CD4-positive, alpha-beta T cell treated with Interleukin-15 for 4 hours (primary cell): Measurements from ENCODE around the gene TM4SF5.

Experiments used
- DNase-seq: peaks from one replicate; pipeline ENCODE4 v3.0.0-alpha.2; 2020; ENCODE audit warnings: low spot score

TM4SF5 gene

DNA sequence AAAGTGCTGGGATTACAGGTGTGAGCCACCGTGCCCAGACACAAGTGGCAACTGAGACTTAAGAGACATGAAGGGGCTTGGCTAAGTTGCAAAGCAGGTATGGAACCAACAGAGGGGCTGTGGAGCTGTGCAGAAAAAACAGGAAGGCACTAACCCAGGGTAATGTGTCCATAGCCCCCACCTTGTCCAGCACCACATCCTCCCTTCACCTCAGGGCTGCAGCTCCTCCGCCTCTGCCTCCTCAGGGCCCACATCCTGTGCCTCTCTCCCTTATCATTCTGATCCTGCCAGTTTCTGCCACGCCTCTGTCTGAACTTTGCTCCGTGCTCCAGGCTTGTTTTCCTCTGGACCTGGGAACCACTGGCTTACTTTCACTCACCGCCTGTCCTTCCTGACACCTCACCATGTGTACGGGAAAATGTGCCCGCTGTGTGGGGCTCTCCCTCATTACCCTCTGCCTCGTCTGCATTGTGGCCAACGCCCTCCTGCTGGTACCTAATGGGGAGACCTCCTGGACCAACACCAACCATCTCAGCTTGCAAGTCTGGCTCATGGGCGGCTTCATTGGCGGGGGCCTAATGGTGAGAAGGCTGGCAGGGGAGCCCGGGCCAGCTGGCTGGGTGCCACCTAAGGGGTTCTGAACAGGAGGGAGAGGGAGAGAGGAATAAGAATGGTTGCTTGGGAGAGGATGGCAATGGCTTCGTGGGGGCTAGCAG lies at the start of gene TM4SF5:
TM4SF5 (plus strand) TSS at position 368 of the 716 bp plus-strand sequence; CDS start at position 405, 37 bp downstream.
- no peak for DNase-seq

DNA sequence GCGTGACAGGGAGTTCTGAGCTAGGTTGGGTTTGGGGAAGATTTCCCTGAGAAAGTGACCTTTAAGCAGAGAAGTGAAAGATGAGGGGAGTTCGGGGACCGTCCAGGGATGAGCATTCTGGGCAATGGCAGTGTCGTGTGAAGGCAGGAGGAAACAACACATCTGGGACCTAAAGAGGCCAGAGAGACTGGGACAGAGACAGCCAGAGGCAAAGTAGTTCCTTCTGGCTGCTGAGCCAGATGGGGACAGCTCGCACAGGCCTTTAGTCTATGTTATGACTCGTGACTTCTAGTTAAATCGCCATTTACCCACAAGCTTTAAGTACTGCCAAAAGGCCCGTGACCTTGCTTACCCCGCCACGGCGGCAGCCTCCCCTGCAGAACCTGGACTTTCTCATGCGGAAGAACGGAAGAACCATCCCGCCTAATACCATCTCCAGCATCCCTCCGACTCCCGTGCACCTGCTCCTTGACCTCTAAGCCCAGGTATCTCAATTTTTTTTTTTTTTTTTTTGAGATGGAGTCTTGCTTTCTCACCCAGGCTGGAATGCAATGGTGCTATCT lies 48.9 kb upstream of the TM4SF5 start:
- no peak for DNase-seq

DNA sequence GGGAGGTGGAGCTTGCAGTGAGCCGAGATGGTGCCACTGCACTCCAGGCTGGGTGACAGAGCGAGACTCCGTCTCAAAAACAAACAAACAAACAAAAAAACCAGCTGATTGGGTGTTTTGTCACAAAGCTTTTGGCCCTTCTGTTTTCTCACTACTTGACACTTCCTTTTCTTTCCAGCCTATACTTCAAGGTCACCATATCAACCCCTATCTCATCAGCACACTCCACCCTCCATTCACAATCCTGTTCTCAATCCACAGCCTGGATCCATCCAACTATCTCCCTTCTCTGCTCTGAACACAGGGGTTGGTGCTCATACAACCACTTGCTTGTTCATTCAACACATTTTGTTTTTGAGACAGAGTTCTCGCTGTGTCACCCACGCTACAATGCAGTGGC lies 47.0 kb upstream of the TM4SF5 start:
- no peak for DNase-seq

- DNase-seq = no peak
Observed at GRCh38 chr17:4725646-4726310, 45.9 kb upstream of the TM4SF5 start.

DNA sequence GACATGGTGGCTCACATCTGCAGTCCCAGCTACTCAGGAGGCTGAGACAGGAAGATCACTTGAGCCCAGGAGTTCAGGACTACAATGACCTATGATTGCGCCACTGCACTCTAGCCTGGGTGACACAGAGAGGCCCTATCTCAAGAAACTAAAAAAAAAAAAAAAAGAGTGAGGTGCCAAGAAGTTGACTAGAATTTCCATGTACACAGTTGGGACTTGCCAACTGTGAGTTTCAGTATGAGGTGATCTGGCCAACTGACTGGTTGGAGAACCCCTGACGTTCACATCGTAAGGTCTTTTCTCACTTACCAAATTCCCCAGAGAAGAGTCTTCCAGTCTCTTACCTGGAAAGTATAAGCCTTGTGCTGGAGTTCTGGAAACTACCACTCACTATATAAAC lies 43.6 kb upstream of the TM4SF5 start:
- no peak for DNase-seq

DNA sequence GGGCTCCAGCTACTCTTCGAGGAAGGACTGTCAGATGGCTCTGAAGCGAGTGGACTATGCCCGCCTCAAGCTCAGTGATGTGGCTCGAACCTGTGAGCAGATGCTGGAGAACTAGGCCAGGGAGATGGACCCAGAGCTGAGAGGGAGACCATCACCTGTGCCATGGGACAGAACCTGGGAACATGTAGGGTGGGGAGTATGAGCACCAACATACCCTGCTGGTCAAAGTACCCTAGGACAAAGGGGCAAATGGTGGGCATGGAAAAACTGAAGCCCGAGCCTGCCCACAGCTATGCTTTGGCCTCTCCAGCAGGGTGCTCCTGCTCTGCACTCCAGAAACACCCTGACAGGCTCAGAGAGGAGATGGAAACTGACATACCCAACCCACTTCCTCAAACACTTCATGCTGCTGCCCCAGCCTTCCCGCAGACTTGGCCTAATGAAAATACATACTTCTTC lies 38.6 kb upstream of the TM4SF5 start:
- DNase-seq = no peak

- DNase-seq = no peak
Observed at GRCh38 chr17:4734857-4735475, 36.7 kb upstream of the TM4SF5 start.

GRCh38 chr17:4735876-4736651 lies 35.6 kb upstream of the TM4SF5 start:
- DNase-seq = no peak

DNA sequence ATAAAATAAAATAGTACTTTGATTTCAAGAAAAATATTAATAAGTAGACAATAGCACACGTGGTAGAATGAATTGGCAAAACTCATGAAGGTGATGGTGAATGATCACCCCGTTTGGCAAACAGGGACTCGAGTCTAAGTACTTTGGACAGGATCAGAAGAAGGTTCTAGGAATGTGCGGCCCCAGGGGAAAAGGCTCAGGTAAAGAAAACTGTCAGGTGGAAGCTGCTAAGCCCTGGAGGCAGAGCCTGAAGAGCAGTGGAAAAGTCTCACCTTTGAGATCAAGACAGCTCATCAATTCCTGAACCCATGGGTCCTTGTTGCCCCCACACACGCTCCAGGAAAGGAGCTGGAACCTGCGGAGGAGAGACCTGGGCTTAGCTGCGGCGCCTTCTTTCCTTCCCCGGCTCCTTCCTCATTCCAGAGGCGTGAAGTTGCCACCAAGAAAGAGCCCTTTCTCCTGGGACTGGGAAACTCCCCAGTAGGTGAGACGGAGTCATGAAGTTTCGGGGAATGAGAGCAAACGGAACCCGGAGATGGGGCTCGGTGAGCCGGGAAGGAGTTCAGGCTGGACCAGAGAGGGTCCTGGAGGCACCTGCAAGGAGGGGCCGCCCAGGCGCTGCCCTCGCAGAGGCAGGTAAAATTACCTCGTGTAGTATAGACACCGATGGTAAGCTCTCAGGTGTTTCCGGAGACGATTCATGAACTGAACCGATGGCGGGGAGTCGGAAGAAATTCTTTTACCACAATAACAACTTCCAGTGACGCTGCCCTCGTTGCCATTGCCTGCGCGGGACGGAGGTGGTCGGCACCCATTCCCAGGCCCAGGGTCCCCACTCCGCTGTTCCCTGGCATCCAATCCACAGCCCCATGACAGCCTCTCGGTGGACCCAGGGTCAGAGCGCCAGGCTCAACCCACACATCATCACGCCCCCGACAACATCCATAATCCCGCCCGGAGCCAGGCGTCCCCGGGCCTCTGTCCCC lies 33.3 kb upstream of the TM4SF5 start:
- no peak for DNase-seq

- peak; percentile 47 for DNase-seq
Observed at GRCh38 chr17:4739122-4740024, 32.3 kb upstream of the TM4SF5 start, which contains the start of the genes CXCL16 and ZMYND15. TSS of gene CXCL16 (minus strand) at chr17:4739928. CDS start at chr17:4739339, 589 bp downstream. TSS of gene ZMYND15 (plus strand) at chr17:4739833. CDS start at chr17:4740549, 716 bp downstream.

DNA sequence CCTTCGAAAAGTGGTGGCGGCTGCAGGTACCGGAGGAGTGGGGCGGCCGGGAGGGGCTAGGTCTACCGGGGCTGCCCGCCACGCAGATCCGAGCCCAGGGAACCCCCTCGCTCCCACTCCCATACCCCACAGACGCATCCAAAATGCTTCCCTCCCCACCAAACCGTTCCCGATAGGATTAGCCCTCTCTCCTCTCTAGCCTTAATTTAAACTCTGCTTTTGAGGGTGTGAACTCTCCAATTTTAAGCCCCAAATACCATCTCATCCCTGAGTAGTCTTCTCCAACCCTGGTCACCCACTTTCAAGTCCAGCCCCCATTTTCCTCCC lies 31.7 kb upstream of the TM4SF5 start:
- DNase-seq = no peak

DNA sequence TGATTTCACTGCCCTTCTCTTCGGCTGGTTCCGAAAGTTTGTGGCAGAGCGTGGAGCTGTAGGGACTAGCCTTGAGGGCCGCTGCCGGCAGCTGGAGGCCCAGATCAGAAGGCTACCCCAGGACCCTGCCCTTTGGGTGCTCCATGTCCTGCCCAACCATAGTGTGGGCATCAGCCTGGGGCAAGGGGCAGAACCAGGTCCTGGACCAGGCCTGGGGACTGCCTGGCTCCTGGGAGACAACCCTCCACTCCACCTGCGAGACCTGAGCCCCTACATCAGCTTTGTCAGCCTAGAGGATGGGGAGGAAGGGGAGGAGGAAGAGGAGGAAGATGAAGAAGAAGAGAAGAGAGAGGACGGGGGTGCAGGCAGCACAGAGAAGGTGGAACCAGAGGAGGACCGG lies 31.1 kb upstream of the TM4SF5 start:
- DNase-seq = no peak

DNA sequence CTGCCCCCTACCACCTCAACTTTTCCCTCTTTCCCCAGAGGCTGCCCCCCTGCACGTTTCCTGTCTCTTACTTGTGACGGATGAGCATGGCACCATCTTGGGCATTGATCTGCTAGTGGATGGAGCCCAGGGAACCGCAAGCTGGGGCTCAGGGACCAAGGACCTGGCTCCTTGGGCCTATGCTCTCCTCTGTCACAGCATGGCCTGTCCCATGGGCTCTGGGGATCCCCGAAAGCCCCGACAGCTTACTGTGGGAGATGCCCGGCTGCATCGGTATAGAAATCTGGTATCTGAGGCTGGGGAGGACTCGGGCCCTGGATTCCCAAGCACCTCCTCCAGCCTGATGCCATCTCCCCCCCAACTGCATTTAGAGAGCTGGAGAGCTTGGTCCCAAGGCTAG lies 30.1 kb upstream of the TM4SF5 start:
- DNase-seq = no peak

- DNase-seq = no peak
Observed at GRCh38 chr17:4742133-4742532, 29.6 kb upstream of the TM4SF5 start.

DNA sequence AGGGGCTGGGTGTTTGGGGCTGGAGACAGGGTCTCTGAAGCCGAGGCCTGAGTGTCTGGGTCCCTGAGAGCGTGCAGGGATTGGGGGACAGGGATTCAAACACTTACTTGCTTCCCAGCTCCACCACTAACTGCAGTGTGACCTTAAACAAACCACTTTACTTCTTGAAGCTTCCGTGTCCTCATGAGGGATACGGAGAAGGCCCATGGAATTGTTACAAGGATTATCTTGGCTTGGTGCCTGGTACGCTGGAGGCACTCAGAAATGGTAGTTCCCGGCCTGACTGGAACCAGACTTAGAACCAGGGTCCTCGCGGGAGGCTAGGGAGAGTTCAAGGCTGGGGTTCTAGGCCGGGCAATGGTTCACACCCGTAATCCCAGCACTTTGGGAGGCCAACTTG lies 29.1 kb upstream of the TM4SF5 start:
- DNase-seq = no peak

DNA sequence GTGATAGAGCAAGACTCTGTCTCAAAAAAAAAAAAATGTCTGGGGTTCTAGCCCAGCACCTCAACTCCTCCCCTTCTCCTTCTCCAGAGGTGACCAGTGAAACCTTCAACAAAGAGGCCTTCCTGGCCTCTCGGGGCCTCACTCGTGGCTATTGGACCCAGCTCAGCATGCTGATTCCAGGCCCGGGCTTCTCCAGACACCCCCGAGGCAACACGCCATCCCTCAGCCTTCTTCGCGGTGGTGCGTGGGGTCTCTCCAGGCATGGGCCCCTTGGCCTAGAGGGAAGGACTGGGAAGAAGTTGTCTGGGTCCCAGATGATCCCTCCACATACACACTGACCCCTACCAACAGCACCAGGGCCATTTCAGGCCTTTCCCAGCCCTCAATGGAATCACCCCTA lies 28.5 kb upstream of the TM4SF5 start:
- DNase-seq = no peak

DNA sequence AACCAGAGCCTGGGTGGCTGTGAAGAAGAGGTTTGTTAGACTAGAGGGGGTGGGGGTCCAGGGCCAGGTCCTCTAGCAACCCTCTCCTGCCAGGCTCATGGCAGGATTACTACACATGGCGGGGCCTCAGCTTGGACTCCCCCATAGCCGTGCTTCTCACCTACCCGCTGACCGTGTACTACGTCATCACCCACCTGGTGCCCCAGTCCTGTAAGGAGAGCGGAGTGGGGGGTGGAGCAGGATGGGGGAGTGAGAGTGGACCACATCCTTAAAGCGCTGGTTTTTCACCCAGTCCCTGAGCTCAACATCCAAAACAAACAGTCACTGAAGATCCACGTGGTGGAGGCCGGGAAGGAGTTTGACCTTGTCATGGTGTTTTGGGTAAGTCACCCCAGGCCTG lies 27.8 kb upstream of the TM4SF5 start:
- DNase-seq = no peak

DNA sequence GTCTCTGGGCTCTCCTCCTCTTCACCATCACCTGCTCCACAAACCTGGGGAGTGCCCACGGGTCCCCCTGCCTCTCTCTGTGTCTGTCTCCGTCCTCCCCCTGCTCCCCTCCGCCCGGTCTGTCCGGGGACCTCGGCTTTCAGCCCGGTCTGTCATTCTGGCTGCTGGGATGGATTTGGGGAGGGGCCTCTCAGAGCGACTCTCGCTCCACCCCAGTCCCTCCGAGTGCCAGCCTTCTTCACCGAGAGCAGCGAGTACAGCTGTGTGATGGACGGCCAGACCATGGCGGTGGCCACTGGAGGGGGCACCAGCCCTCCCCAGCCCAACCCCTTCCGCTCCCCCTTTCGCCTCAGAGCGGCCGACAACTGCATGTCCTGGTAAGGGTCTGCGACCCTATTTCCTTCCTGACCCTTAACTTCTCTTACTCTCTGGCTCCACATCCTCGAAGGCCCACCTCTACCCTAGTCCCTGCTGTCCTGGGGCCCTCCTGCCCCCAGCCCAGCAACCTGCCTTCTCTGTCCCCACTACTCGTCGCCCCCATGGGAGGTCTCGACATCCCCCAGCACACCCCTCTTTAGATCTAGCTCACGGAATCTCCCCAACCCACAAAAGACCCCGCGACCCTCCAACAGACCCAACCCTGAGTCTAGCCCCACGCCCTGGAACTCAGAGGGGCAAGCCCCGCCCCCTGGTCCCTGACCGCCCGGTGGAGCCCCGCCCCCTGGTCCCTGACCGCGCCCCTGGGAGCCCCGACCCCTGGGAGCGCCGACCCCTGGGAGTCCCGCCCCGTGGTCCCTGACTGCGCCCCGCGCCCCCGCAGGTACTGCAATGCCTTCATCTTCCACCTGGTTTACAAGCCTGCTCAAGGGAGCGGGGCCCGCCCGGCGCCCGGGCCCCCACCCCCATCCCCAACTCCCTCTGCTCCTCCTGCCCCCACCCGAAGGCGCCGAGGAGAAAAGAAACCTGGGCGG lies 26.4 kb upstream of the TM4SF5 start:
- DNase-seq = no peak

DNA sequence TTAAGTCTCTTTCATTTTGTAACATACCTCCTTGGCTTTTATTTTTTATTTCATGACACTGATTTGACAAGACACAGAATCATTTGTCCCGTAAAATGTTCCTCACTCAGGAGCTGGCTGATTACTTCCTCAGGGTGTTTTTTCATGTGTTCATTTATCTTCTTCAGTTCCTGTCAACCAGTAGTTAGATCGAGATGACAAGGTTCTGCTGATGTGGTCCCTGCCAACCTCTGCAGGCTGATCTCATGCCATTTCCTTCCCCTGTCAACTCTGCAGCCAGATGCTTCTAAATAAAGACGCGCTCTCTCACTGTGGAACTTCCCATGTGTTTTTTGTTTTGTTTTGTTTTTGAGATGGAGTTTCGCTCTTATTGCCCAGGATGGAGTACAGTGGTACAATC lies 23.8 kb upstream of the TM4SF5 start:
- peak; percentile 29 for DNase-seq
